A549 (cell line): ENCODE results near the gene HPCAL1. TPM values are rescaled to one million over a fixed set of nuclear protein-coding genes. Genes with fewer than 3 reads are reported as not detected.
"Not testable (repeated sequence)": the region's sequence is repeated elsewhere in the genome, so short reads cannot be mapped to it uniquely, and the experiment has no call there.

Source experiments
- ATAC-seq, 2 experiments: fragments of 200-7000 bp in 1 of 2; fragments of >200 bp in 1 of 2; cut with Nextera tagmentation in 1 of 2; cut with Tn5 transposase in 1 of 2; 3 replicates each; pipeline versions ENCODE4 v1.8.0 to v1.9.1; 2018 to 2020; ENCODE audit warnings: mild to moderate bottlenecking in 1 of 2, moderate library complexity in 1 of 2
- CTCF ChIA-PET: fragments of 300-600 bp; sonication (Branson Sonifier 250); formaldehyde crosslinking; extraction: SDS; loops from one replicate; lab custom pipeline; 2021; ENCODE audit warnings: antibody characterized with exemption, inconsistent platforms; lab: Yijun Ruan, JAX
- POLR2A ChIA-PET: fragments of 350-600 bp; formaldehyde crosslinking; extraction: SDS; loops from one replicate; lab custom pipeline; 2021; ENCODE audit warnings: antibody characterized with exemption, inconsistent platforms; lab: Yijun Ruan, JAX
- DNase-seq, 2 experiments: peaks; one replicate each; pipeline versions ENCODE4 v3.0.0 to v3.0.0-alpha.2; 2011 to 2016; ENCODE audit warnings: low read depth in 1 of 2, low spot score in 1 of 2
- FAIRE-seq: peaks from 2 replicates; lab custom pipeline; 2011; peaks lifted over from hg19 to GRCh38; lab: Jason Lieb, UNC
- H3K27ac ChIP-seq, 2 experiments: fragments of >200 bp; sonication (Bioruptor Twin); formaldehyde crosslinking; 3 replicates each; pipeline ENCODE4 v1.5.1; 2016 to 2017
- H3K4me1 ChIP-seq: fragments of >200 bp; sonication (Bioruptor Twin); formaldehyde crosslinking; 3 replicates; pipeline ENCODE4 v1.6.1; 2016
- H3K4me2 ChIP-seq: fragments of >200 bp; sonication (Bioruptor Twin); formaldehyde crosslinking; 3 replicates; pipeline ENCODE4 v1.6.1; 2016
- H3K4me3 ChIP-seq: fragments of >200 bp; sonication (Bioruptor Twin); formaldehyde crosslinking; 3 replicates; pipeline ENCODE4 v1.5.1; 2016
- H3K9me3 ChIP-seq: fragments of >200 bp; sonication (Bioruptor Twin); formaldehyde crosslinking; 3 replicates; pipeline ENCODE4 v1.6.1; 2016
- ATOH8 ChIP-seq: fragments of 250-450 bp; sonication (Bioruptor Pico); IDR thresholded peaks from 2 replicates; pipeline ENCODE4 v1.5.0; 2020; ENCODE audit warnings: low read depth, mild to moderate bottlenecking, moderate library complexity
- EHMT2 ChIP-seq: fragments of 200-600 bp; sonication (generic); IDR thresholded peaks from 2 replicates; pipeline ENCODE4 v1.6.1; 2016; ENCODE audit warnings: antibody characterized with exemption, low read depth, mild to moderate bottlenecking, moderate library complexity
- FOSL2 ChIP-seq, 2 experiments: fragments of 450-650 bp in 1 of 2; fragments of >200 bp in 1 of 2; sonication (Bioruptor Twin) in 1 of 2; formaldehyde crosslinking; IDR thresholded peaks; 2 replicates each; pipeline versions ENCODE4 v1.5.0 to v1.6.1; 2016 to 2020; ENCODE audit warnings: mild to moderate bottlenecking in 1 of 2, moderate library complexity in 1 of 2
- FOXS1 ChIP-seq: fragments of 250-450 bp; sonication (Bioruptor Pico); IDR thresholded peaks from 2 replicates; pipeline ENCODE4 v1.5.0; 2020; ENCODE audit warnings: mild to moderate bottlenecking, moderate library complexity
- HDAC2 ChIP-seq: fragments of 200-600 bp; sonication (generic); IDR thresholded peaks from 2 replicates; pipeline ENCODE4 v1.6.1; 2016
- HMGXB4 ChIP-seq: fragments of 250-450 bp; sonication (Bioruptor Pico); IDR thresholded peaks from 2 replicates; pipeline ENCODE4 v1.5.0; 2021; ENCODE audit warnings: mild to moderate bottlenecking, moderate library complexity, borderline replicate concordance
- HOXA7 ChIP-seq: fragments of 250-450 bp; sonication (Bioruptor Pico); IDR thresholded peaks from 2 replicates; pipeline ENCODE4 v1.5.0; 2020; ENCODE audit warnings: mild to moderate bottlenecking, moderate library complexity
- HOXB5 ChIP-seq: fragments of 250-450 bp; sonication (Bioruptor Pico); IDR thresholded peaks from 2 replicates; pipeline ENCODE4 v1.5.0; 2020; ENCODE audit warnings: mild to moderate bottlenecking, moderate library complexity
- MAFK ChIP-seq: fragments of 450-650 bp; IDR thresholded peaks from 2 replicates; pipeline ENCODE4 v1.6.1; 2014; ENCODE audit not compliant: partially characterized antibody
- MAX ChIP-seq: IDR thresholded peaks from 2 replicates; pipeline ENCODE4 v1.6.1; 2012
- NR3C1 ChIP-seq: fragments of >200 bp; sonication (Bioruptor Twin); formaldehyde crosslinking; IDR thresholded peaks from 3 replicates; pipeline ENCODE4 v1.6.1; 2017
- RAD21 ChIP-seq, 2 experiments: fragments of >200 bp in 1 of 2; sonication (Bioruptor Twin) in 1 of 2; formaldehyde crosslinking in 1 of 2; IDR thresholded peaks in 1 of 2; conservative IDR thresholded peaks in 1 of 2; 2 replicates in 1 of 2; 3 replicates in 1 of 2; pipeline ENCODE4 v1.6.1; 2012 to 2018; ENCODE audit warnings: inconsistent platforms in 1 of 2
- REST ChIP-seq: fragments of 200-600 bp; sonication (generic); IDR thresholded peaks from 2 replicates; pipeline ENCODE4 v1.6.1; 2016; ENCODE audit warnings: antibody characterized with exemption, mild to moderate bottlenecking, moderate library complexity
- SMC3 ChIP-seq: fragments of >200 bp; sonication (Bioruptor Twin); formaldehyde crosslinking; IDR thresholded peaks from 3 replicates; pipeline ENCODE4 v1.6.1; 2018; ENCODE audit warnings: inconsistent platforms
- SREBF2 ChIP-seq: fragments of 450-650 bp; IDR thresholded peaks from 2 replicates; pipeline ENCODE4 v1.6.1; 2014; ENCODE audit warnings: mild to moderate bottlenecking, moderate library complexity
- USF2 ChIP-seq: fragments of 450-650 bp; IDR thresholded peaks from 2 replicates; pipeline ENCODE4 v1.6.1; 2014; ENCODE audit warnings: antibody characterized with exemption
- ZC3H11A ChIP-seq: fragments of 450-650 bp; IDR thresholded peaks from 2 replicates; pipeline ENCODE4 v1.6.1; 2014; ENCODE audit warnings: antibody characterized with exemption, mild to moderate bottlenecking
- ZSCAN20 ChIP-seq: fragments of 250-450 bp; sonication (Bioruptor Pico); IDR thresholded peaks from 2 replicates; pipeline ENCODE4 v1.8.0; 2022; ENCODE audit warnings: mild to moderate bottlenecking, moderate library complexity
- WGBS: methylation state at CpG from one replicate; pipeline ENCODE4 v1.1.6; 2017; ENCODE audit errors: missing lambda C conversion rate; 5-methylcytosine and 5-hydroxymethylcytosine counted together
- polyA plus RNA-seq, 4 experiments: library from polyadenylated mRNA; depleted of rRNA in 3 of 4; stranded (reverse); fragments of >200 nt; fragmentation: RNase III in 1 of 4; extraction: RNeasy Plus Mini Kit Qiagen cat#74134 plus additional on column Dnase treatment in 1 of 4; gene quantifications; 2 replicates in 3 of 4; 3 replicates in 1 of 4; pipeline ENCODE4 v1.2.3, GENCODE V29; 2011 to 2017

The HPCAL1 gene
- polyA plus RNA-seq, 2 of the 4 experiments (the other 2 are of a cell fraction) = 44.4 to 66.4 TPM

GRCh38 chr2:10258726-10259125 lies 44.0 kb upstream of the HPCAL1 start:
- no peak overlapping the region for H3K4me3 ChIP-seq
- peaks cover 25% of the 10 kb centered on the region for H3K4me1 ChIP-seq
- no peak overlapping the region for H3K4me2 ChIP-seq
- H3K27ac ChIP-seq = no peak overlapping the region
- 45% methylated on average over 3 of the region's 3 CpGs for WGBS
- no peaks in the 10 kb centered on the region for H3K9me3 ChIP-seq
- ATAC-seq (no peak), FAIRE-seq (no peak), DNase-seq (no peak)
- TF ChIP-seq ZSCAN20 (CRISPR knock-in tag) (no peak), MAFK (no peak), MAX (no peak), EHMT2 (no peak), NR3C1 (no peak), RAD21 (conservative IDR thresholded peaks at IDR 0.05 in 1 of 2, IDR thresholded peaks at IDR 0.05 in 1 of 2) (no peak), HOXA7 (CRISPR knock-in tag) (no peak), ATOH8 (CRISPR knock-in tag) (no peak), FOXS1 (CRISPR knock-in tag) (no peak), HMGXB4 (CRISPR knock-in tag) (no peak), HDAC2 (no peak), SREBF2 (no peak), FOSL2 (IDR thresholded peaks at IDR 0.05) (no peak), FOSL2 (CRISPR knock-in tag; IDR thresholded peaks at IDR 0.05) (no peak), REST (no peak), SMC3 (no peak), USF2 (no peak), ZC3H11A (no peak)
- CTCF ChIA-PET = interaction anchor here (1.2 kb wide), 1 partner anchor 10 kb away, joined by 3 read pairs; no protein-coding TSS in a partner anchor
- POLR2A ChIA-PET = no interaction called here

GRCh38 chr2:10260130-10260529 lies 42.6 kb upstream of the HPCAL1 start:
- CTCF ChIA-PET = interaction anchor here (0.9 to 6.3 kb wide), 7 partner anchors 9 to 175 kb away, joined by 3 to 38 read pairs (median 4); no protein-coding TSS in a partner anchor

GRCh38 chr2:10263526-10263925 lies 39.2 kb upstream of the HPCAL1 start:
- ATAC-seq, POLR2A ChIA-PET: not testable (repeated sequence)
- CTCF ChIA-PET = interaction anchor here (6.3 kb wide), 1 partner anchor 145 kb away, joined by 38 read pairs; no protein-coding TSS in a partner anchor

More at GRCh38 chr2:10260130-10260529, 42.6 kb upstream of the HPCAL1 start:
- Histone ChIP-seq H3K9me3 (no peaks in the 10 kb centered on the region), H3K27ac (no peak overlapping the region), H3K4me2 (no peak overlapping the region), H3K4me1 (peaks cover 12% of the 10 kb centered on the region), H3K4me3 (no peak overlapping the region)
- POLR2A ChIA-PET = no interaction called here
- DNase-seq = no peak
- TF ChIP-seq HOXB5 (CRISPR knock-in tag) = no peak
- ATAC-seq = no peak; a peak in 1 of 6 replicates
- WGBS = 60% methylated on average over 12 of the region's 12 CpGs
- no peak for FAIRE-seq

More at GRCh38 chr2:10263526-10263925, 39.2 kb upstream of the HPCAL1 start:
- FAIRE-seq, H3K4me1 ChIP-seq, H3K27ac ChIP-seq, DNase-seq, H3K4me2 ChIP-seq, H3K4me3 ChIP-seq, H3K9me3 ChIP-seq: not testable (repeated sequence)
- WGBS = 91% methylated on average over 3 of the region's 5 CpGs
